ENCODE data around the gene DNAJC9.

DNA sequence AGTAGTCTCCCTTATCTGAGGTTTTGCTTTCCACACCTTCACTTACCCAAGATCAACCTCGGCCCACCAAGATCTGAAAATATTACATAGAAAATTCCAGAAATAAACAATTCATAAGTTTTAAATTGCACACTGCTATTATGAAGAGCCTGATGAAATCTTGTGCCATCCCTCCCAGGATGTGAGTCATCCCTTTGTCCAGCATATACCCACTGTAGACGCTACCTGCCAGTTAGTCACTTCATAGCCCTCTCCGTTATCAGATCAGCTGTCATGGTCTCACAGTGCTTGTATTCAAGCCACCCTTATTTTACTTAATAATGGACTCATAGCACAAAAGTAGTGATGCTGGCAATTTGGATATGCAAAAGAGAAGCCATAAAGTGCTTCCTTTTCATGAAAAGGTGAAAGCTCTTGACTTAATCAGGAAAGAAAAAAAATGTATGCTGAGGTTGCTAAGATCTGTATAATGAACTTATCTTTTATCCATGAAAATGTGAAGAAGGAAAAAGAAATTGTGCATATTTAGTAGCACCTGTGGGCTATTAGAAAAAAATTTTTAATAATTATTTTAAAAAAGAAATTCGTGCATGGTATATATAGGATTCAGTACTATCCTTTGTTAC lies 15.2 kb upstream of the DNAJC9 start:
- TF ChIP-seq, protein P1, sequence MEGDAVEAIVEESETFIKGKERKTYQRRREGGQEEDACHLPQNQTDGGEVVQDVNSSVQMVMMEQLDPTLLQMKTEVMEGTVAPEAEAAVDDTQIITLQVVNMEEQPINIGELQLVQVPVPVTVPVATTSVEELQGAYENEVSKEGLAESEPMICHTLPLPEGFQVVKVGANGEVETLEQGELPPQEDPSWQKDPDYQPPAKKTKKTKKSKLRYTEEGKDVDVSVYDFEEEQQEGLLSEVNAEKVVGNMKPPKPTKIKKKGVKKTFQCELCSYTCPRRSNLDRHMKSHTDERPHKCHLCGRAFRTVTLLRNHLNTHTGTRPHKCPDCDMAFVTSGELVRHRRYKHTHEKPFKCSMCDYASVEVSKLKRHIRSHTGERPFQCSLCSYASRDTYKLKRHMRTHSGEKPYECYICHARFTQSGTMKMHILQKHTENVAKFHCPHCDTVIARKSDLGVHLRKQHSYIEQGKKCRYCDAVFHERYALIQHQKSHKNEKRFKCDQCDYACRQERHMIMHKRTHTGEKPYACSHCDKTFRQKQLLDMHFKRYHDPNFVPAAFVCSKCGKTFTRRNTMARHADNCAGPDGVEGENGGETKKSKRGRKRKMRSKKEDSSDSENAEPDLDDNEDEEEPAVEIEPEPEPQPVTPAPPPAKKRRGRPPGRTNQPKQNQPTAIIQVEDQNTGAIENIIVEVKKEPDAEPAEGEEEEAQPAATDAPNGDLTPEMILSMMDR (IDR thresholded peaks at IDR 0.05) = no peak
- no peak for TF ChIP-seq POLR2A (IDR thresholded peaks at IDR 0.05)

All from adrenal gland (tissue), 5 donors.